ENCODE data around the gene GIGYF2.

Gene GIGYF2

DNA sequence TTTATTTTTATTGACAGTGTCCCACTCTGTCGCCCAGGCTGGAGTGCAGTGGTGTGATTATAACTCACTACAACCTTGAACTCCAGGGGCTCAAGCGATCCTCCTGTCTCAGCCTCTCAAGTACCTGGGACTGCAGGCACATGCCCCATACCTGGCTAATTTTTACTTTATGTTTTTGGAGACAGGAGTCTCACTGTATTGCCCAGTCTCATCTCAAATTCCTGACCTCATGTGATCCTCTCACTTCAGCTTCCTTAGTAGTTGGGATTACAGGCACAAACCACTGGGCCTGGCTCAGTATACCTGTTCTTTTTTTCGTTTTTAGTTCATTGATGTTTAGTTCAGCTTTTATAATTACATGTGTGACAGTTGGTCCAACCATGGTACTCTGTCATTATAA is 132.9 kb downstream of the GIGYF2 start:
- ChIA-PET POLR2A (ENCODE audit: low non-redundant PET) (no interaction called here), CTCF (interaction anchor here (0.6 kb wide), 2 partner anchors 23 to 390 kb away, joined by 3 read pairs; no protein-coding TSS in a partner anchor)
- DNase-seq (ENCODE audit: low spot score): no peak
- no peak overlapping the region for H3K27ac ChIP-seq
- no peak for TF ChIP-seq CTCF (conservative IDR thresholded peaks at IDR 0.05; ENCODE audit: low read depth)

DNA sequence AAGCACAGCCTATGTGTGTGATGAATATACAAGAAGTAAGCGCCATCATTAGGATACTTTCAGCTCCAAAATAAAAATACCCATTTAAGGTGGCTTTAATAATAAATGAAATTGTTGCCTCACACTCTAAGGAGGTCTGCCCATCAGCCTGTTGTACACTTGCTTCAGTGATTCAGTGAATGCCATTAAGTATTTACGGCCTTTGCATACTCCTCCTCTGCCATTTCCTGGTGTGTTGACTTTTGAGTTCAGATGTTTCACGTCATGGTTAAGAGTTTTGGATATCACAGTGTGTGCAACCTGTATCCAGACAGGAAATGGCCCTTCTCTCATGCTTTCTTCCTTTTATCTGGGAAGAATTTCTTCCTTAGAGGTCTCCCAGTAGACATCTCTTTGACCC is 134.4 kb downstream of the GIGYF2 start:
- TF ChIP-seq CTCF (conservative IDR thresholded peaks at IDR 0.05; ENCODE audit: low read depth): no peak
- POLR2A ChIA-PET (ENCODE audit: low non-redundant PET): no interaction called here
- DNase-seq (ENCODE audit: low spot score): no peak
- H3K27ac ChIP-seq: no peak overlapping the region
- CTCF ChIA-PET: no interaction called here

DNA sequence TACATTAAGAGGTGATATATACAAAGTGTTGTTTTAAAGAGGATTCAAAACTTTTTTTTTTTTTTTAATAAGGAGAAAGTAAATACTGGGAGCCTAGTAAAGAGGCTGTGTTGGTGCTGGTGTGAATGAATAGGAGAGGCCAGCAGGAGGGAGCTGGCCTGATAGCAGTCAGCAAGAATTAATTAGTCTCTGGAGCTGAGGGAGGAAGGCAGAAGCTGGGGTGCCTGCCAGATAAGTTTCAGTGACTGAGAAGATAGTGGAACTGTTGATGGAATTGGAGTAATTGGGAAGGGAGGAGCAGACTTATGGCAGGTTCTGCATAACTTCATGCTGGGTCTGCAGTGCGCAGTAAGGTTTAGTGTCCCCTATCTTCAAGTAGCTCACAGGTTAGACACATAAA is 136.7 kb downstream of the GIGYF2 start:
- no peak overlapping the region for H3K27ac ChIP-seq
- no peak for TF ChIP-seq CTCF (conservative IDR thresholded peaks at IDR 0.05; ENCODE audit: low read depth)
- CTCF ChIA-PET: interaction anchor here (0.6 kb wide), 1 partner anchor 11 kb away, joined by 3 read pairs; no protein-coding TSS in a partner anchor
- no peak for DNase-seq (ENCODE audit: low spot score)
- POLR2A ChIA-PET (ENCODE audit: low non-redundant PET): no interaction called here

GRCh38 chr2:232835687-232836208 is 138.6 kb downstream of the GIGYF2 start:
- ChIA-PET POLR2A (ENCODE audit: low non-redundant PET) (no interaction called here), CTCF (interaction anchor here (0.6 kb wide), 2 partner anchors 612 to 613 kb away, joined by 3 read pairs; no protein-coding TSS in a partner anchor)
- H3K27ac ChIP-seq: no peak overlapping the region
- no peak for TF ChIP-seq CTCF (conservative IDR thresholded peaks at IDR 0.05; ENCODE audit: low read depth)
- DNase-seq (ENCODE audit: low spot score): no peak

DNA sequence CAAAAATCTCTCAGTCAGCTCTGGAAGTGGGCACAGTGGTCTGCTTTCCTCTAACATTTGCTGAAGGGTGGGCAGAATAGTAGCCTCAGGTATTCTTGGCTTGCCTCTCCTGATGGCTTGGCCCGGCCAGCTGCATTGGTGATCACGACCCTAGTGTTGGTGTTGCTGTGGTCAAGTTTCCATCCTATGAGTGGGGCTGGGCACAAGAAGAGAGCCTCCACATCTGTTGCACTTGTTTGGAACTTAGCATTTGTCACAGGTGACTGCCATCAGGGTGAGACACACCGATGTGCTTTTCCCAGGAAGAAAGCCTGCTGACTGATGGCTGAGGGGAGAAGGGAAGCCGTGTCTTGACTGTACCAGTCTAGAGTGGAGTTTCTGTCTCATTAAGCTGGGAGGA is 139.8 kb downstream of the GIGYF2 start:
- no peak for DNase-seq (ENCODE audit: low spot score)
- no peak for TF ChIP-seq CTCF (conservative IDR thresholded peaks at IDR 0.05; ENCODE audit: low read depth)
- no peak overlapping the region for H3K27ac ChIP-seq
- POLR2A ChIA-PET (ENCODE audit: low non-redundant PET): no interaction called here
- CTCF ChIA-PET: interaction anchor here (0.7 kb wide), 1 partner anchor 517 kb away, joined by 4 read pairs; no protein-coding TSS in a partner anchor

- CTCF ChIA-PET: no interaction called here
- peak; percentile 26 for DNase-seq (ENCODE audit: low spot score)
- TF ChIP-seq CTCF (conservative IDR thresholded peaks at IDR 0.05; ENCODE audit: low read depth): no peak
- no peak overlapping the region for H3K27ac ChIP-seq
- POLR2A ChIA-PET (ENCODE audit: low non-redundant PET): no interaction called here
Measured at GRCh38 chr2:232838406-232838874, 141.3 kb downstream of the GIGYF2 start.

Measured in RWPE1 (cell line).